Neuronal stem cell (in vitro differentiated cells): Measurements from ENCODE around the gene CPSF2.

Experiments
- DNase-seq: peaks from one replicate; pipeline ENCODE4 v3.0.0-alpha.2; 2013; ENCODE audit warnings: low spot score
- H2AFZ ChIP-seq: one replicate; pipeline ENCODE4 v1.6.1; 2013; ENCODE audit warnings: mild to moderate bottlenecking, low read length, inconsistent platforms
- H2AK5ac ChIP-seq: 2 replicates; pipeline ENCODE4 v1.6.1; 2013; ENCODE audit warnings: low read depth, mild to moderate bottlenecking, inconsistent platforms, low read length, moderate library complexity, mixed read lengths
- H2BK120ac ChIP-seq: 2 replicates; pipeline ENCODE4 v1.6.1; 2013; ENCODE audit warnings: low read depth, mild to moderate bottlenecking, inconsistent platforms, low read length, moderate library complexity, mixed read lengths
- H2BK12ac ChIP-seq: one replicate; pipeline ENCODE4 v1.6.1; 2013; ENCODE audit warnings: low read length, inconsistent platforms
- H2BK15ac ChIP-seq: 2 replicates; pipeline ENCODE4 v1.6.1; 2013; ENCODE audit warnings: mild to moderate bottlenecking, low read length, inconsistent platforms, mixed read lengths
- H2BK5ac ChIP-seq: one replicate; pipeline ENCODE4 v1.6.1; 2013; ENCODE audit warnings: inconsistent platforms, mild to moderate bottlenecking, low read length, moderate library complexity
- H3K14ac ChIP-seq: one replicate; pipeline ENCODE4 v1.6.1; 2013; ENCODE audit warnings: low read length, inconsistent platforms
- H3K18ac ChIP-seq: 2 replicates; pipeline ENCODE4 v1.6.1; 2013; ENCODE audit warnings: low read length, inconsistent platforms
- H3K23ac ChIP-seq: 2 replicates; pipeline ENCODE4 v1.6.1; 2013; ENCODE audit warnings: low read depth, mild to moderate bottlenecking, mixed read lengths, low read length, inconsistent platforms; ENCODE audit not compliant: poor library complexity
- H3K27ac ChIP-seq: replicated peaks from 3 replicates; pipeline ENCODE4 v1.5.1; 2013; ENCODE audit warnings: low read length, inconsistent platforms
- H3K27me3 ChIP-seq, 3 experiments: 2 replicates each; pipeline ENCODE4 v1.6.1; 2013; ENCODE audit warnings: low read length in 3 of 3, mild to moderate bottlenecking in 2 of 3, inconsistent platforms in 1 of 3, low read depth in 1 of 3, mixed read lengths in 1 of 3, moderate library complexity in 1 of 3; ENCODE audit not compliant: control insufficient read depth in 3 of 3, insufficient read depth in 3 of 3
- H3K36me3 ChIP-seq, 2 donors: replicated peaks in 1 of 2; 2 replicates each; pipeline ENCODE4 v1.6.1; 2013; ENCODE audit warnings: low read length in 2 of 2; ENCODE audit not compliant: control insufficient read depth in 2 of 2, insufficient read depth in 2 of 2
- H3K4ac ChIP-seq: 2 replicates; pipeline ENCODE4 v1.6.1; 2013; ENCODE audit warnings: inconsistent platforms, mild to moderate bottlenecking, low read length, moderate library complexity
- H3K4me1 ChIP-seq, 2 donors: 1 replicate in 1 of 2; 2 replicates in 1 of 2; pipeline ENCODE4 v1.6.1; 2013; ENCODE audit warnings: low read length in 2 of 2, low read depth in 1 of 2; ENCODE audit not compliant: control insufficient read depth in 2 of 2, insufficient read depth in 1 of 2
- H3K4me2 ChIP-seq: one replicate; pipeline ENCODE4 v1.6.1; 2013; ENCODE audit warnings: mild to moderate bottlenecking, low read length, inconsistent platforms; ENCODE audit not compliant: insufficient read depth, poor library complexity, severe bottlenecking
- H3K4me3 ChIP-seq, 2 donors: 2 replicates each; pipeline ENCODE4 v1.5.1; 2013; ENCODE audit warnings: low read length in 2 of 2, mild to moderate bottlenecking in 2 of 2, inconsistent platforms in 1 of 2, moderate library complexity in 1 of 2
- H3K79me1 ChIP-seq: one replicate; pipeline ENCODE4 v1.6.1; 2013; ENCODE audit warnings: low read depth, mild to moderate bottlenecking, inconsistent platforms, low read length, moderate library complexity
- H3K9ac ChIP-seq: one replicate; pipeline ENCODE4 v1.6.1; 2013; ENCODE audit warnings: mild to moderate bottlenecking, low read depth, low read length, inconsistent platforms; ENCODE audit not compliant: poor library complexity
- H3K9me3 ChIP-seq, 2 donors: replicated peaks in 1 of 2; 2 replicates each; pipeline versions ENCODE3 to v1.6.1; 2013; ENCODE audit warnings: low read length in 2 of 2, mild to moderate bottlenecking in 2 of 2, inconsistent platforms in 1 of 2, low read depth in 1 of 2, mixed read lengths in 1 of 2, moderate library complexity in 1 of 2; ENCODE audit not compliant: control insufficient read depth in 2 of 2, insufficient read depth in 1 of 2
- H4K8ac ChIP-seq: one replicate; pipeline ENCODE4 v1.6.1; 2013; ENCODE audit warnings: low read depth, mild to moderate bottlenecking, inconsistent platforms, low read length, moderate library complexity
- H4K91ac ChIP-seq: one replicate; pipeline ENCODE4 v1.6.1; 2013; ENCODE audit warnings: low read length, low read depth, mild to moderate bottlenecking, inconsistent platforms; ENCODE audit not compliant: poor library complexity
- WGBS, 2 donors: extraction: QIAGEN DNeasy Blood & Tissue Kit; methylation state at CpG; one replicate each; pipeline ENCODE4 v1.1.7; 2013; ENCODE audit warnings: missing lambda C conversion rate in 2 of 2, mixed read lengths in 1 of 2; ENCODE audit not compliant: insufficient read length in 2 of 2, insufficient replicate concordance in 1 of 2; ENCODE audit errors: extremely low coverage in 2 of 2; 5-methylcytosine and 5-hydroxymethylcytosine counted together

The CPSF2 gene

GRCh38 chr14:92215579-92215978, 93.8 kb downstream of the CPSF2 start:
- Histone ChIP-seq H2AFZ (no peak overlapping the region), H2BK12ac (no peak overlapping the region)

DNA sequence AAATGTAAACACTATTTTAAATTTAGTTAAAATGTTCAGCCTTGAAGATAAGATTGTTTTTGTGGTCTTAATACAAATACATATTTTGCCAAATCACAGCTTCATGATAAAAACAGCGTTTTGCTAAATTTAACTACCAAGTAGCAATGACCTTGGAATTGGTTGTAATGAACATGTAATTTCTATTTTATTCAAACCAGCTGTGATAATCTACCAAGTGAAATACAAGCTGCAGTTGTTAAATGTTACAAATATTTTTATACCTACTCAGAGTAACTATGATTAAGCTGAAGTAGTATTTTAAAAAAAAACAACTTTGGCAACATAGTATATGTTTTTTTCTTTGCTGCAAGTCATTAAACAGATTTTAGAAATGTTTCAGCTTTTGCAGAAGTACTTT, 96.2 kb downstream of the CPSF2 start:
- Histone ChIP-seq H4K91ac (no peak overlapping the region), H3K23ac (no peak overlapping the region), H3K4ac (no peak overlapping the region), H3K27ac (no peak overlapping the region), H3K27me3 (no peaks in the 10 kb centered on the region), H2AFZ (no peak overlapping the region), H2BK12ac (no peak overlapping the region), H3K4me2 (no peak overlapping the region), H3K14ac (no peak overlapping the region), H3K4me1 (no peaks in the 10 kb centered on the region), H3K9ac (no peak overlapping the region), H3K36me3 (no peaks in the 10 kb centered on the region), H3K4me3 (no peak overlapping the region), H3K18ac (no peak overlapping the region), H2AK5ac (no peak overlapping the region), H2BK15ac (no peak overlapping the region), H3K79me1 (no peaks in the 10 kb centered on the region), H3K9me3 (no peaks in the 10 kb centered on the region), H4K8ac (no peak overlapping the region), H2BK5ac (no peak overlapping the region), H2BK120ac (no peak overlapping the region)
- no peak for DNase-seq
- no CpG with 5 or more reads among the region's 1 CpG for WGBS, 2 donors

More at GRCh38 chr14:92215579-92215978, 93.8 kb downstream of the CPSF2 start:
- no peak overlapping the region for H3K9ac ChIP-seq
- H3K27ac ChIP-seq, result no peak overlapping the region
- H3K4me1 ChIP-seq, result no peaks in the 10 kb centered on the region
- WGBS, 2 donors, result no CpG with 5 or more reads among the region's 5 CpGs
- no peak overlapping the region for H3K4ac ChIP-seq
- no peak overlapping the region for H3K4me2 ChIP-seq
- H2BK120ac ChIP-seq, result no peak overlapping the region
- DNase-seq, result no peak
- H2BK5ac ChIP-seq, result no peak overlapping the region
- no peak overlapping the region for H3K23ac ChIP-seq
- H3K36me3 ChIP-seq, result no peaks in the 10 kb centered on the region
- H3K18ac ChIP-seq, result no peak overlapping the region
- H3K4me3 ChIP-seq, result no peak overlapping the region
- H3K9me3 ChIP-seq, result peaks cover 0 to 2% of the 10 kb centered on the region in 2 donors
- H2AK5ac ChIP-seq, result no peak overlapping the region
- no peaks in the 10 kb centered on the region for H3K79me1 ChIP-seq
- no peak overlapping the region for H2BK15ac ChIP-seq
- no peak overlapping the region for H4K8ac ChIP-seq
- no peak overlapping the region for H3K14ac ChIP-seq
- no peak overlapping the region for H4K91ac ChIP-seq
- H3K27me3 ChIP-seq, result no peaks in the 10 kb centered on the region
